ENCODE measurements around the gene KIR2DL3. TPM values are rescaled to one million over a fixed set of nuclear protein-coding genes. Genes with fewer than 3 reads are reported as not detected.

The KIR2DL3 gene
- total RNA-seq, 1 donor from 2014 or later = not detected

GRCh38 chr19:54724644-54725043 lies 13.7 kb upstream of the KIR2DL3 start:
- DNase-seq (ENCODE audit: extremely low spot score, unreplicated experiment) = no peak
- H3K9me3 Mint-ChIP-seq = peaks cover 19% of the 10 kb centered on the region
- H3K4me3 Mint-ChIP-seq = no peak overlapping the region
- no peaks in the 10 kb centered on the region for H3K36me3 Mint-ChIP-seq
- H3K27me3 Mint-ChIP-seq = no peaks in the 10 kb centered on the region
- TF ChIP-seq CTCF (conservative IDR thresholded peaks at IDR 0.05) = no peak
- no peak overlapping the region for H3K27ac Mint-ChIP-seq
- H3K4me1 Mint-ChIP-seq (ENCODE audit: unreplicated experiment) = no peaks in the 10 kb centered on the region

DNA sequence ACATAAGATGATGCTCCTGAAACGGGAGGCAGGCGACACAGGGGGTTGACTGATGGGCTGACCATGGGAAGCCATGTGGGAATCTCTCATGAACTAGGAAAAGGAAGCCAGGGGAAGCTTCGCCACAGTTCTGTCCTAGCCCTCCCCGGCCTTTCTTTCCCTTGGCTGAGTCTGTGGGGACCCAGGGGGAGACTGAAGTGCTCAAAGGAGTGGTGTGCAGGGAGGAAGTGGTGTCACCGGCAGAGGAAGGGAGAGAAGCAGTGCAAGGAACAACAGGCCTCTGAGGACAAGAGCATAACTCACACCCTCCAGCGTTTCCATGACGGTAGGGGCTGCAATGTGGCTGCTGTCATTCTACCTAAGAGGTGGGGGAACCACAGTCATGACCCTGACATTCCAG lies 13.0 kb upstream of the KIR2DL3 start:
- H3K27me3 Mint-ChIP-seq = no peaks in the 10 kb centered on the region
- no peak overlapping the region for H3K4me3 Mint-ChIP-seq
- peaks cover 19% of the 10 kb centered on the region for H3K9me3 Mint-ChIP-seq
- no peak for DNase-seq (ENCODE audit: extremely low spot score, unreplicated experiment)
- TF ChIP-seq CTCF (conservative IDR thresholded peaks at IDR 0.05) = no peak
- H3K36me3 Mint-ChIP-seq = no peaks in the 10 kb centered on the region
- no peaks in the 10 kb centered on the region for H3K4me1 Mint-ChIP-seq (ENCODE audit: unreplicated experiment)
- no peak overlapping the region for H3K27ac Mint-ChIP-seq

- DNase-seq (ENCODE audit: extremely low spot score, unreplicated experiment) = no peak
- peaks cover 28% of the 10 kb centered on the region for H3K9me3 Mint-ChIP-seq
- no peak overlapping the region for H3K27ac Mint-ChIP-seq
- H3K36me3 Mint-ChIP-seq = no peaks in the 10 kb centered on the region
- no peak overlapping the region for H3K4me3 Mint-ChIP-seq
- TF ChIP-seq CTCF (conservative IDR thresholded peaks at IDR 0.05) = no peak
- no peaks in the 10 kb centered on the region for H3K27me3 Mint-ChIP-seq
- H3K4me1 Mint-ChIP-seq (ENCODE audit: unreplicated experiment) = no peaks in the 10 kb centered on the region
Measured at GRCh38 chr19:54727562-54727961, 10.8 kb upstream of the KIR2DL3 start.

- Mint-ChIP-seq H3K9me3 (peaks cover 27% of the 10 kb centered on the region), H3K36me3 (no peaks in the 10 kb centered on the region), H3K27me3 (no peaks in the 10 kb centered on the region), H3K4me3 (no peak overlapping the region), H3K27ac (no peak overlapping the region), H3K4me1 (ENCODE audit: unreplicated experiment) (no peaks in the 10 kb centered on the region)
- DNase-seq (ENCODE audit: extremely low spot score, unreplicated experiment) = peak; percentile 25
- no peak for TF ChIP-seq CTCF (conservative IDR thresholded peaks at IDR 0.05)
Measured at GRCh38 chr19:54728167-54728566, 10.1 kb upstream of the KIR2DL3 start.

- Mint-ChIP-seq H3K4me3 (no peak overlapping the region), H3K9me3 (peaks cover 32% of the 10 kb centered on the region), H3K36me3 (no peaks in the 10 kb centered on the region), H3K27me3 (no peaks in the 10 kb centered on the region), H3K4me1 (ENCODE audit: unreplicated experiment) (no peaks in the 10 kb centered on the region), H3K27ac (no peak overlapping the region)
- DNase-seq (ENCODE audit: extremely low spot score, unreplicated experiment) = no peak
- TF ChIP-seq CTCF (conservative IDR thresholded peaks at IDR 0.05) = no peak
Measured at GRCh38 chr19:54729416-54730188, 8.7 kb upstream of the KIR2DL3 start.

All from type B pancreatic cell (in vitro differentiated cells).